ENCODE measurements around the gene KAT14. TPM values are rescaled to one million over a fixed set of nuclear protein-coding genes. Genes with fewer than 3 reads are reported as not detected.

The KAT14 gene
- total and polyA plus RNA-seq, 7 donors = 7.6 to 21.7 (median 12.6) TPM

- Histone ChIP-seq H3K27ac (no peak overlapping the region), H3K36me3 (no peaks in the 10 kb centered on the region), H3K9me3 (no peaks in the 10 kb centered on the region), H3K27me3 (no peaks in the 10 kb centered on the region), H3K4me1 (peaks cover 0 to 17% (median 11%) of the 10 kb centered on the region in 4 donors), H3K4me3 (no peak overlapping the region)
- intact Hi-C loops (cut with DNase I) = loop anchor here (10.0 kb wide), 2 partner anchors 331 to 629 kb away; partner anchors contain the start of genes DZANK1 and POLR3F
- 9 to 53% methylated on average over 2 of the region's 2 CpGs for WGBS, 2 donors
- no peak for DNase-seq
- no peak for TF ChIP-seq EP300 (IDR thresholded peaks at IDR 0.05)
- TF ChIP-seq POLR2AphosphoS5 (IDR thresholded peaks at IDR 0.05) = no peak
- TF ChIP-seq POLR2A (IDR thresholded peaks at IDR 0.05) = no peak
- TF ChIP-seq CTCF (IDR thresholded peaks at IDR 0.05) = no peak
Measured at GRCh38 chr20:18133962-18134361, 3.7 kb upstream of the KAT14 start.

GRCh38 chr20:18138266-18138582, 561 bp downstream of the KAT14 start:
- TF ChIP-seq EP300 (IDR thresholded peaks at IDR 0.05) (no peak), POLR2A (IDR thresholded peaks at IDR 0.05) (no peak), CTCF (IDR thresholded peaks at IDR 0.05) (no peak), POLR2AphosphoS5 (IDR thresholded peaks at IDR 0.05) (no peak)
- Histone ChIP-seq H3K4me1 (peaks cover 0 to 37% (median 30%) of the 10 kb centered on the region in 4 donors), H3K4me3 (peak overlapping the region; percentile 62 to 83 (median 78)), H3K27ac (peak overlapping the region; percentile 91 to 93 (median 92)), H3K36me3 (peaks cover 0 to 12% (median 8%) of the 10 kb centered on the region in 4 donors), H3K27me3 (no peaks in the 10 kb centered on the region), H3K9me3 (no peaks in the 10 kb centered on the region)
- DNase-seq = no peak
- 0 to 1% methylated on average over 15 of the region's 15 CpGs for WGBS, 2 donors
- intact Hi-C loops (cut with DNase I) = loop anchor here (5.0 to 10.0 kb wide), 4 partner anchors 149 to 633 kb away; partner anchors contain the start of genes DZANK1, MGME1, POLR3F and SNX5

- Histone ChIP-seq H3K4me3 (peak overlapping the region; percentile 62 to 83 (median 78)), H3K9me3 (no peaks in the 10 kb centered on the region), H3K36me3 (peaks cover 0 to 16% (median 8%) of the 10 kb centered on the region in 4 donors), H3K27ac (peak overlapping the region; percentile 91 to 93 (median 92)), H3K27me3 (no peaks in the 10 kb centered on the region), H3K4me1 (peaks cover 0 to 37% (median 30%) of the 10 kb centered on the region in 4 donors)
- TF ChIP-seq POLR2AphosphoS5 (IDR thresholded peaks at IDR 0.05) = no peak
- TF ChIP-seq POLR2A (IDR thresholded peaks at IDR 0.05) = no peak
- TF ChIP-seq CTCF (IDR thresholded peaks at IDR 0.05) = no peak
- no peak for TF ChIP-seq EP300 (IDR thresholded peaks at IDR 0.05)
- 10 to 33% methylated on average over 7 of the region's 7 CpGs for WGBS, 2 donors
- no peak for DNase-seq
- intact Hi-C loops (cut with DNase I) = loop anchor here (5.0 to 10.0 kb wide), 4 partner anchors 148 to 634 kb away; partner anchors contain the start of genes DZANK1, MGME1, POLR3F and SNX5
Measured at GRCh38 chr20:18138639-18139583, 1.2 kb downstream of the KAT14 start.

GRCh38 chr20:18139832-18140231, 2.2 kb downstream of the KAT14 start:
- no peaks in the 10 kb centered on the region for H3K9me3 ChIP-seq
- H3K27me3 ChIP-seq = no peaks in the 10 kb centered on the region
- H3K27ac ChIP-seq = no peak overlapping the region
- no peak for TF ChIP-seq POLR2AphosphoS5 (IDR thresholded peaks at IDR 0.05)
- no peak for TF ChIP-seq POLR2A (IDR thresholded peaks at IDR 0.05)
- no peak for TF ChIP-seq EP300 (IDR thresholded peaks at IDR 0.05)
- TF ChIP-seq CTCF (IDR thresholded peaks at IDR 0.05) = no peak
- no peak for DNase-seq
- 87 to 90% methylated on average over 2 of the region's 2 CpGs for WGBS, 2 donors
- peaks cover 0 to 37% (median 30%) of the 10 kb centered on the region in 4 donors for H3K4me1 ChIP-seq
- H3K4me3 ChIP-seq = no peak overlapping the region
- H3K36me3 ChIP-seq = peaks cover 0 to 25% (median 8%) of the 10 kb centered on the region in 4 donors
- intact Hi-C loops (cut with DNase I) = loop anchor here (5.0 to 10.0 kb wide), 4 partner anchors 147 to 635 kb away; partner anchors contain the start of genes DZANK1, MGME1, POLR3F and SNX5

Measured in sigmoid colon (tissue), 7 donors.